Stimulated activated CD8-positive, alpha-beta memory T cell treated with anti-CD3 and anti-CD28 coated beads, Interleukin-4, amount 100 ng/mL, for 24 hours (primary cell): ENCODE results near the gene PRLR.
"Not testable (repeated sequence)": the region's sequence is repeated elsewhere in the genome, so short reads cannot be mapped to it uniquely, and the experiment has no call there.

Experiments used
- DNase-seq: peaks from one replicate; pipeline ENCODE4 v3.0.0-alpha.2; 2020; ENCODE audit warnings: low read depth

Gene PRLR

DNA sequence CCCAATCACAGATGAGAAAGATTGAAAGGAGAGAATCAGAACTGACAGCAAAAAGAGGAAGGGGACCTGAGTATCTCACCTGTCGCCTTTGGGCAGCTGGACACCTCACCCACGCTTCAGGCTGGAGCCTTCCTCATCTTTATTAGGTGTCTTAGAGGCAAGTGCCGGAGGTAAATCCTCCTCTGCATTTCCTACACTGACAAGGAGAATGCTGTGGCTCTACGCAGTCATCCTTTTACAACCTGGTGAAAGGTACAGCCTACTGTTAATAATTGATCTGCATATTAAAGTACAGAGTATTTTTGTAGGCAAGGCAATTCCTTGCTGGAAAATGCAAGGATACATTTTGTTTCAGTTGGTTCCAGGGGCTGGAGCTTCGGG lies 34.8 kb downstream of the PRLR start:
- DNase-seq = no peak

DNA sequence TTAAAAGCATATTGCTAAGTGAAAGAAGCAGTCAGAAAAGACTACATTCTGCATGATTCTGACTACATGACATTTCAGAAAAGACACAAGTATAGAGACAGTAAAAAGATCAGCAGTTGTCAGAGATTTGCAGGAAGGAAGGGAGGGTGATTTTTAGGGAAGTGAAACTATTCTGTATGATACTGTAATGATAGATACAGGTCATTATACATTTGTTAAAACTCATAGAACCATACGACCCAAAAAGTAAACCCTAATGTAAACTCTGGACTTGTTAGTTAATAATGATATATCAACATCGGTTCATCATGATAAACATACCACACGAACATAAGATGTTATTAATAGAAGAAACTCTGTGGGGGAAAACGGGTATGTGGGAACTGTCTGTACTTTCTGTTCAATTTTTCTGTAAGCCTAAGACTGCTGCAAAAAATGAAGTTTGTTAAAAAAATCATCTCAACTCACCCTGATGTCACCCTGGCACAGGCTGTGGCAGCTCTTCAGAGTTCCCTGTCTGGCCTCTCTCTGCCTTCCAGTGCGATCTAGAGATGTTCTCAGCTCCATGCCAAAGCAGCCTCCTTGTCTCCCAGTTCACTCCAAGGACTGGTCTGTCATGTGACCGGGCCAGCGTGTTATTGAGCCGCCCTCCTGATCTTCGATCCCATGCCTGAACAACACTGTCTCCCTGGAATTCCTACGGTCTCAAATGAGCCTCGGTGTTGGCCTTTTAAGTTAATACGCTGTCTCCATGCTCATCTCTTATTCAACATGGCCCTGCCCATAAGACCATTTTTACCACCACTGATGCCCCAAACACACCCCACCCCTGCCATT lies 35.4 kb downstream of the PRLR start:
- no peak for DNase-seq

DNA sequence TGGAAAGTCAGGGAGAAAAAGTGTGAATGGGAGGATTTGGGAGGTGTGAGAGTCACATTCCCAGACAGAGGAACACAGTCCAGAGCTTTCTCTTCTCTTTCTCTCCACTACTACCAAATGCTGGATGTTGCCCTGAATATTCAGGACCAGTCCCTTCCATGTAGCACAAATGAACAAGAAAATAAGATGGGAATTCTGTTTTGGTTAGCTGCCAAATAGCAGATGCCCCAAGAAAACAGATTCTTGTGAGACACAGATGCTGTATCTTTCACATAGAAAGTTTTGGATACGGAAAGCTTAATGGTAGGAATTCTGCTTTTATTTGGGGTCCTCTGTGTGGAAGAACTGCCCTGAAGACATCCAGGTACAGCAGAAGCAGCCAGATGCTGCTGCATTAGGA lies 37.8 kb downstream of the PRLR start:
- DNase-seq = no peak

DNA sequence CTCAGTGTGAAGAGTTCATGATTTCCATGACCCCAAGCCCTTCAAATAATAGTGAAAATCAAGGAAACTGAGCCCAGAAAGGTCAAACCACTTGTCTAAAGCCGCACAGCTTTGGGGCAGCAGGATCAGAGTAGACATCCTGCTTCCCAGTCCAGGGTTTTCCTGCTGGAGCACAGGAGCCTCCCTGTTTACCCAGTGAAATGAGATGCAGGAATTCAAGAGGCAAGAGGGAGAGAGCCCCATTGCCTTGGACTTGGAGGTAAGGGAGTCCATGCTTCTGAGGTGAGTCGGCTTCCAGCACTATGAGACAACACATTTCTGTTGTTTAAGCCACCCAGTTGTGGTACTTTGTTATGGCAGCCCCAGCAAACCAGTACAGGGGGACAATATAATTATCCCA lies 40.5 kb downstream of the PRLR start:
- DNase-seq = not testable (repeated sequence)

DNA sequence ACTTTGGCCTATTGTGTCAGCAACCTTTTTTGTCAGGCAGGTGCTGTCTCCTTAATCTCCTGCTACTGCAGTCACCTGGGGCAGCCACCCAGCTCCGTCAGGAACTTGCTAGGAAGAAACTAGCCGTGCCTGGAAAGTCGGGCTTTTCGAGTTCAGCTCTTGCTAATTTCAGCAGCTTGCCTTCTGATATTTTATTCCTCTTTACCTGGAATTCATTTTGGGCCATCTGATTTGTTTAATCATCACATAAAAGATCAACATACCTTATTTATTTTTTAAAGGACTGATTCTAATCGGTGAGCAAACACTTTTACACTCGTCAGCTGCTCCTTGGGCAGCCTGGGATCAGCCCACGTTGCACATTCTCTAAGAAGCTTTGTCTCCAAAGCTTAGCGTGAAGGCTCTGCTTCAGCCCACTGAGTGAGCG lies 42.2 kb downstream of the PRLR start:
- DNase-seq = no peak

DNA sequence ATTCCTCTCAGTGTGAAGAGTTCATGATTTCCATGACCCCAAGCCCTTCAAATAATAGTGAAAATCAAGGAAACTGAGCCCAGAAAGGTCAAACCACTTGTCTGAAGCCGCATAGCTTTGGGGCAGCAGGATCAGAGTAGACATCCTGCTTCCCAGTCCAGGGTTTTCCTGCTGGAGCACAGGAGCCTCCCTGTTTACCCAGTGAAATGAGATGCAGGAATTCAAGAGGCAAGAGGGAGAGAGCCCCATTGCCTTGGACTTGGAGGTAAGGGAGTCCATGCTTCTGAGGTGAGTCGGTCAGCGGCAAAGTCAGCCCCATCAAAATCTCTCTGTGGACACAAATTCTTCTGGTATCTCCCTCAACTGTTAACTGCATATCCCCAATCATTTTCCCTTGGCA lies 42.7 kb downstream of the PRLR start:
- not testable (repeated sequence) for DNase-seq

DNA sequence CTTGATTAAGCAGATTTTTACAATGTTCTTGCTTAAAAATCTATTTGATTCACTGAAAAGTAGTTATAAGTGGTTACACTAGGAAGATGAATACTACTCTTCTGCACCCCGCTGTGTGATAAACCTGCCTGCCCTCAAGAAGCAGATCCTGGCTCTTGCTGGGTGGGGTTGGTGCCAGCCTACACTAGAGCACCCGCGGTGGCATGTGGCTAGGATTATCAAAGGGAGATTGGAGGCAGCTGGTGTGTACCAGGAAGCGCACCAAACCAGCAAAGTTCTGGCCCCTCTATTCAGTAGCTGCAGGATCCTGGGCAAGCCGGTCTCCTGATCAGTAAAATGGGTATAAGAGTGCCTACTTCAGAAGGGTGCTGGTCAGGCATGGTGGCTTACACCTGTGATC lies 43.5 kb downstream of the PRLR start:
- DNase-seq = no peak

DNA sequence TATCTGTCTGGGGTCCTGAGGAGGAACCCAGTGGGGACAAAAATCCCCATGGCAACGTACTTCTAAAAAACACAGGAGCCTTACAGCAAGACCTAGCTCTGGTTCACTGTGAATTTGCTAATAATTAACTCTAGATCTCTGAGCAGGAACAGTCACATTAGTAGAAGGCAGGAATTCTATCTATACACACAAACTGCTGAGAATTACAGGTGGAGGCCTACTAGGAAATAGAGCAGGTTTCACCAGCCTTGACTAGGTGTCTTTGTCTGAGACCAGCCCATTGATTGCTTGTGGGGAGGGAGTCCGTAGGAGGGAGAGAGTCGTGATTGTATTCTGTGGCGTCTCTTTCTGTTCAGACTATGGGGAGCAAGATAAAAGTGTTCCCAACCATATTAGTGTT lies 44.8 kb downstream of the PRLR start:
- DNase-seq = no peak

DNA sequence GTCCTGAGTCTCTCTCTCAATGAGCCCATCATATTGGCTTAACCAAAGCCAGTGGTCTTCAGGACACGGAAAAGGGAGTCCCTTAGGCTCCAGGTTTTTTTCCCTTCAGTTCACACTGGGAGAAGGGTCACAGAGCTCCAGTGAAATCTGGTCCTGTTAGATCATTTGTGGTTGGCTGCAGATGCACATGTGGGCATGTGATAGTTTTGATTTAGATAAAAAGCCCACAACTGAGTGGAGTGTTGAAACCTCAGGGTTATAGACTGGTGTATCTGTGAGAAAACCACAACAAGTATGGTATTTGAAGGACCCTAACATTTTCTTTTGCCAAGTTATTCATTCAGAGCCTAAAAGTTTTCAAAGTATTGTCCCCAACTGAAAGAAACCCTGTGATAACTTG lies 46.7 kb downstream of the PRLR start:
- DNase-seq = no peak

DNA sequence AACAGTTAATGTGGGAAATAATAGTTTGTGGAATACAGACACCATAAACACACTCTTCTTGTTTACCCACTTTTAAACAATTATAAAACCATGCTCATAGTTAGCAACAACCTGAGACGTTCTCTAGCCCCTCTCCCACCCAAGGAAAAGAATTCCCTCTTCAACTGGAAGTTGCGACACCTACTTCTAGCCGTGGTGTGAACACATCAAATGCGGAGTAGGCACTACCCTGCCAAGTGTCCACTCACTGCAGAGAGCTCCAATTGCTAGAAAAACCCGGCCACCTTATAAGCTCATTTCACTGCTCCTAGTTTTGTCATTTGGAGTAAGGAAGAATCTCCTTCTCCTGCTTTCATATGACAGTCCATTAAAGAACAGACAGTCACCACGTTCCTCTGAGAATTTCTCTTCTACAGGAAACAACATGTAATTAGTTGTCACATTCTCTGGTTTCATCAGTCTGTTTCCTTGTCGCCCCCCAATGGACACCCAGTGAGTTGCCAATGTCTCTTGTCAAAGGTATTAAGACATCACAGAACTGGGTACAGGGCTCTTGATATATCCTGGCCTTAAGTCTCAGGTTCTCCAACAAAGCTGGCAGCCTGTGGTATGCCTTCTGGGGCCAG lies 47.3 kb downstream of the PRLR start:
- no peak for DNase-seq

DNA sequence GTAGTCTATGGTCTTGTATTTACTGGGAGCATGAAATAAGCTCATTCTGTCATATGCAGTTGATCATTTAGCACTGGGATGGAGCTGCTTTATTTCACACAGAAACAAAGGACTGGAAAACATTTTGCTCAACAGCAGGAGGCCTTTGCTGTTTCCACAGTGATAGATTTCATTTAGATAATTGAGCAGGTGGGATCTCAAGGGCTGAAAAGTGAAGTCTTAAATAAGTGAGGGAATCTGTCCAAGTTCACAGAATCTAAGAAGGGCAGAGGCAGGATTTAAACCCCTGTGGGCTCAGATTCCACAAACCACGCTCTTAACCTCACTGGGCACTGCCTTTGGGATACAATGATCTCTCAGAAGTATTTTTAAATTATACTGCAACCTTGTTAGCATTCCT lies 47.8 kb downstream of the PRLR start:
- no peak for DNase-seq

DNA sequence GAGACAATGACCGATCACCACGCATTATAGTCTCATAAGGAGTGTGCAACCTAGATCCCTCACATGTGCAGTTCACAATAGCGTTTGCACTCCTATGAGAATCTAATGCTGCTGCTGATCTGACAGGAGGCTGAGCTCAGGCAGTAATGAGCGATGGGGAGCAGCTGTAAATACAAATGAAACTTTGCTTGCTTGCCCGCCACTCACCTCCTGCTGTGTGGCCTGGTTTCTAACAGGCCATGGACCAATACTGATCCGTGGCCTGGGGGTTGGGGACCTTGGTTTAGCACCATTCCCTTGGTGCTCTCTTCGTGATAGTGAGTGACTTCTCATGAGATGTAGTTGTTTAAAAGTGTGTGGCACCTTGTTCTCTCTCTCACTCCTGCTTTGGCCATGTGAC lies 50.2 kb downstream of the PRLR start:
- no peak for DNase-seq

DNA sequence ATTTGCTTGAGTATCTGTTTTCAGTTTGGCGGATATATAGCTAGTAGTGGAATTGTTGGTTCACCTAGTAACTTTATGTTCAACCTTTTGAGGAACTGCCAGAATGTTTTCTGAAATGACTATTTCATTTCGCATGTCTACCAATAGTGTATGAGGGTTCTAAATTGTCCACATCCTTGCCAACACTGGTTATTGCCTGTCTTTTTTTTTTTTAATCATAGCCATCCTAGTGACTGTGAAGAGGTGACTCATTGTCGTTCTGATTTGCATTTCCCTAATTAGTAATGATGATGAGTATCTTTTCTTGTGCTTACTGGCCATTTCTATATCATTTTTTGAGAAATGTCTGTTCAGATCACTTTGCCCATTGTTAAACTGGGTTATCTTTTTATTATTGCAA lies 52.5 kb downstream of the PRLR start:
- no peak for DNase-seq

DNA sequence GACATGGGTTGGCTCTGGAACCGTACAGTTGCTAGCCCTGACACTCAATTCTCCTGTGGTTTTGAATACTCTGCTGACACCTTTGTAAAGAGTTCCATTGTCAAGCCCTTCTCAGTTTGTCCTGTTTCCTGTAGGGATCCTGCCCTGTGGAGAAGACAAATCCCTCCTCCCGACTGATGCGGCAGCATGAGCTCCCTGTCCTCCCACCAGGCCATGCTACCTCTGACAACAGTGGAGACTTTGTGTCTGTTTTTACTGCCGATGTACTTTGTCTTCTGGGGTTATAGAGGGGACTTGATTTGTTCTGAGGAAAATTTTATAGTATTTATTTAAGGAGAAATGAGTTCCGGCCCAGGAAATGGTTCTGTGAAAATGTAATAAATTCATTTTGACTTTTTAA lies 57.8 kb downstream of the PRLR start:
- no peak for DNase-seq

DNA sequence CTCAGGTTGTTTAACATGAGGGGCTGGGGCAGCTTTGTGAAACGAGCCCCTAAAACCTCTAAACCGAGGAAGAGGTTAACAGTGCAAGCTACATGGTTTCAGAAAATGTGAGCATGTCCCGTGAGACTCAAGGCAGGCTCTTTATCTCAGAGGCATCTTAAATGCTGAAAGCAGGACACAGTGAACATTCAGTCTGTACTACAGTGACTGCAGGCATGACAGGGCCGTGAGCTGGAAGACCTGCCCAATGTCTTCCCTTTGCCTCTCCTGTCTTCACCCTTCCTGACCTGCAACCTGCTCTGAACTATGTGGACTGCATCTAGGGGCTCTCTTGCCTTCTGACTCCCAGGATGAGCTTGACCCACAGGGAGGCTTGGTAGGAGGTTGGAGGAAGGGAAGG lies 58.3 kb downstream of the PRLR start:
- no peak for DNase-seq

DNA sequence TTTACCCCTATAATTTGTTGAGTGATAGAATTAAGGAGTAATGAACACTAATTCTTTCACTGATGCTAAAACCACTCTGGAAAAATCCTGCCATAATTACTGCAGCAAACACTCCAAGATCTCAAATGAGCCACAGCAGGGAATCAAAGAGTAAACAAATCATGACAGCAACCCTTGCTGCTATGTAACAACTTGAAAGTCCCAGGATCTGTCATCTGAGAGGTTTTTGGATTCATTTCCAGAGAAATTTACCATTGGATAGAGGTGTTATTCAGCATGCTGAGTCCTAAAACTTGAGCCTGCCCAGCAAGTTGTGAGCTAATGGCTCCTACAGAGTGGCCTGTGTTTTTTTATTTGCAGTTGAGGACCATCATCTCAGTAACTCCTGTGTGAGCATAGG lies 59.2 kb downstream of the PRLR start:
- DNase-seq = no peak

DNA sequence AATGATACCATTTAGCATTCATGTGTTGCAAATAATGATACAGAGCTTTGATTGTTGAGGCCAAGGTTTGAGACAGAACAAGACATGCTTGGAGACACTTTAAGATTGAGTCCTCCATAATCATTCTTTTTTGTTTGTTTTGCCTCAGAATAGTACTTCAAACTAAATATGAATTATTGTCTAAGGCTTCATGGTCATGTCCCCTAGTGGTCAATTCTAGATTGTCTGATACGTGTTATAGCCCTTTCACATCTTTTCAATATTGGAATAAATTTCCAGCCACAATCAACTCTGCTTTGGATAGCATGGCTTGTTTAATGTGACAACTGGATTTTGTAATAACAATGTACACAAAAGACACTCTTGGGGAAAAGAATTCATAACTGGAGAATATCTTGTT lies 64.2 kb downstream of the PRLR start:
- DNase-seq = no peak

DNA sequence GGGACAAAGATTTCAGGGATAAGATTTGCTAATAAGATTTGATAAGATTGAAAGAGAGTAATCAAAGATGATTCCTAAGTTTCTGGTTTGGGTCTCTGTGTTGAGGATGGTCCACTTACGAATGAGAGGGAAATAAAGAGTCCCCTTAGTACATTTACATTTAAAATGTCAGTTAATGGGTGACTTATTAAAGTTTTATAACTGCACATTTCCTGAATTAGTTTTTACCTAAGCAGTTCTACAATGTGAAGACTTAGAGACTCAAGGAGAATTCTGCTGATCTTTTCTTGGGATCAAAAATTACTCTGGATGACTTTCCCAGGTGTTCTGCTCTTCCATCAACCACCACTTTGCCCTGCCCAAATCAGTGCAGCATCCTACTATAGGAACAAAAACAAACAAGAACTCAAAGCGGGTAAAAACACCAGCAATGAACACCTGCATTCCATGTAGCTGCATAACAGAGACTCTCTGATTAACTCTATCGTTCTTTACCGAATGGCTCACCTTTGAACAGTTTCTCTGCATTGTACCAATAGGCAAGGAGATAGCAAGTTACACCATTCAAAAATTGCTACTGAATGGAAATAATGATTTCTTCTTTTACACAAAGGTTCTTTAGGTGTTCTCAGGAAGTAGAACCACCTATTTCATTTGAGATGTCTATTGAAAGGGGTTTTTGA lies 65.3 kb downstream of the PRLR start:
- no peak for DNase-seq

DNA sequence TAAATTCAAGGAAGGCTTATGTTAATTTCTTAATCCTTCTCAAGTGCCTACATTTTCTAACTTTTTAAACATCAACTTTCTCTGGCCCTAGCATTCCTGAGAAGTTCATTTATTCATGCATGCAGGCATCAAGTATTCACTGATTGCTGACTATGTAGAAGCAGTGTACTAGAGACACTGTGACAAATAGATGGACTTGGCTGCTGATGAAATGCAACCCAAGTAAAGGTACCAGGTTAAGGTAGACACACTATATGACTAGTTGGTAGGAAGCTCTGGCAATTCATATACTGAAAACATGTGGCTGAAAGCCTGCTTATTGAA lies 66.6 kb downstream of the PRLR start:
- DNase-seq = no peak

DNA sequence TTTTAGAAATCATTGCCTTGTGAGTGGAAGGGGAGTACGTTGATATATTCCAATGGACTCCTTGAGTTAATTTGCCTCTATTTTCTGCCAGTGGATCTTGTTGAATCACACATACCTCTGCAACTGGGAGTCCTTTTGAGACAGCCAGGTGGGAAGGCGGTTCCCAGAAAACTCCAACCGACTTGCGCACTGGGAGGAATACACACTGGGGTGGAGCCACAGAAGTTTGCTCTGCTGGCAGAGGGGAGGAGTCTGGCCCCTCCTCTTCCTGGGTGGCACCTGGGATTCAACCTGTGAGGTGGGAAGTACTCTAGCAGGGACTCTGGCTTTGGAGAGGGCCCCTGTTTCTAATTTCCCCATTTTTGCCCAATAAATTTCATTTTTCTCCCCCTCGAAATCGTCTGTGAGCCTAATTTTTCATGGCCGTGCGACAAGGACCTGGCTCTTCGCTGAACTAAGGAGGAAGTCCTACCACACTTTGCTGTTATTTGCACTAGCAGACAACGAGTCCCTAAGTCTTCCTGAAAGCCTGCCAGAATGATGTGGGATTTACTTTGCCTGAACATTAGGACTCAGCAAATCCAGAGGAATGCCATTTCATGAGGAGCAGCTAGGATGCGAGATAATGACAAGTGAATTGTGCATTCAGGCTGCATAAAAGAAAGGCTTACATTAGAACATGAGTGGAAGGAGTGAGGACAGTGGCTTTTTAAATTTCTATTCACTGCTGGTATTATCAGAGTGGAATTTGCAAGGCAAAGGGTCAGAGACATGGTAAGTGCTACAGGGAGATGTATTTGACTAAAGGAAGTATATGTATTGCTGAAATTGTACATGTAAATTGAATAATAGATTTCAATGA lies 67.2 kb downstream of the PRLR start:
- DNase-seq = no peak

DNA sequence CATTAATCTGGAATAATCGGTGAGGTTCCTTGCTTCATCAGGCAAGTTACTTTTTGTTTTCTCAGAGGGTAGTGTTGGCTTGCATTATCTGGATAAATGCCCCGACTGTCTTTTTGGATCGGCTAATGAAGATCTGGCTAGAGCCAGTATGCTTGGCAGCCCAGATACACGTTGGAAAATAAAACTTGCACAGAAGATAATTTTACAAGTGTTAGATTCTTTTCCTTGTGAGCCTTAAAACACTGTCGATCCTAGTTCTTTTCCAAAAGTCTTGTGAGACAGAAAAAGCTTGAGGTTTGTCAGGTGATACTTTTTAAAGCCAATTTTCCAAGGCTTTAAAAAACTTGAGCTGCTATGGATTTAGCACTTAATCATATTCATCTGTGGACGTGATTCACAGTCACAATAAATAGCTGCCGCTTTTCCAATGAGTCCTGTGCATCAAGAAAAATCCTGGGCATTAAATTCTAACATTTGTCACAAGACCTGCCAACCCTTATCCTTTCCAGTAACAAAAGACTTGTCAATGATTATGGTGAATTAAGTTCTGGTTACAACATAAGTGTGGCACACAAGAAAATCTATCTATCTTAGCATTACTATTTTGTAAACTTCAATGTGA lies 68.5 kb downstream of the PRLR start:
- no peak for DNase-seq

DNA sequence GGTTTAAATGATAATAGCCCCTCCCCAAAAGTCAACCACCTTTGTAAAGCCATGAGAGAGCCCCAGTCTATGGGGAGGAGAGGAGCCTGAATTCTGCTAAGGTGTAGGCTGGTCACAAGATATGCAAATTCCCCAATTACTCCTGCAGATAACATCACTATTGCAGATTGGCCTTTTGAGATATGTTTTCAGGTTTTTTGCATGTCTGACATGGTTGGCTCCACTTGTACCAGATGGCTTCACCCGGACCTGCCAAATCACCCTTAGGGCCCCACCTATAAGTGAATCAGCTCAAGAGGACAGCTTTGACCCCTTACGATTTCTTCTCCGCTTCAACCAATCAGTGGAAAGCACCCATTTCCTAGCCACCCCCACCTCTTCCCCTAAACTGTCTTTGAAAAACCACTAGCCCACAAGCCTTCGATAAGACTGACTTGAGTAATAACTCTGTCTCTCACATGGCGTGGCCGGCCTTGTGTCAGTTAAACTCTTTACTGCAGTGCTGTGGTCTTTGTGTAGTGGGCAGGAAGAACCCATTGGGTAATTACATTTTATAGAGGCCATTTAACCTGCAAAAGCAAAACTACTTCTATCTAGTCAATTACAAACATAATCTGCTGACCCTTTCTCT lies 69.7 kb downstream of the PRLR start:
- no peak for DNase-seq
